HL-60/S4 (cell line): ENCODE measurements around the gene PLSCR4.

Experiments used
- in situ Hi-C: fragments of 300-500 bp; cut with MboI; formaldehyde crosslinking; loops from 2 replicates; pipeline ENCODE4 v1.14.3; 2022; ENCODE audit warnings: low sequenced_read_pairs

The PLSCR4 gene

GRCh38 chr3:146199762-146200161 lies 51.1 kb downstream of the PLSCR4 start:
- in situ Hi-C loops = loop anchor here (25.0 kb wide), 1 partner anchor 388 kb away; no protein-coding TSS in a partner anchor

DNA sequence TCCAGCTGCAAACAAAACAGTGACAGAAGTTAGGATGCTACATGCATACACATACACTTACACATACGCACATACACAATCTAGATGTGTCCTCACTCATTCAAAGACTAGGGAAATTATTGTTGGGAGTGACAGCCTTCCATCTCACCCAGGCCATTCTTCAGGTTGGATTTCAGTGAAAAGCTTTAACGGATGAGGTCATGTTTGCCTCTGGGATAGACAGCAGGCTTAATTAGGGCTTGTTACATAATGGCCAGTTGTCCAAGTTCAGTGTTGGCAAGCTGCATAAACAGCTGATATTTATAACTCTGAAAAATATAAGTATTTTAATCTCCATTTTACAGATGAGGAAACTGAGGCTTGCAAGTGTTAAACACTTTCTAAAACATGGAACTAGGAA lies 54.1 kb downstream of the PLSCR4 start:
- in situ Hi-C loops = no loop called here

GRCh38 chr3:146195605-146196004 lies 55.3 kb downstream of the PLSCR4 start:
- in situ Hi-C loops = no loop called here

GRCh38 chr3:146195030-146195429 lies 55.9 kb downstream of the PLSCR4 start:
- in situ Hi-C loops = no loop called here

DNA sequence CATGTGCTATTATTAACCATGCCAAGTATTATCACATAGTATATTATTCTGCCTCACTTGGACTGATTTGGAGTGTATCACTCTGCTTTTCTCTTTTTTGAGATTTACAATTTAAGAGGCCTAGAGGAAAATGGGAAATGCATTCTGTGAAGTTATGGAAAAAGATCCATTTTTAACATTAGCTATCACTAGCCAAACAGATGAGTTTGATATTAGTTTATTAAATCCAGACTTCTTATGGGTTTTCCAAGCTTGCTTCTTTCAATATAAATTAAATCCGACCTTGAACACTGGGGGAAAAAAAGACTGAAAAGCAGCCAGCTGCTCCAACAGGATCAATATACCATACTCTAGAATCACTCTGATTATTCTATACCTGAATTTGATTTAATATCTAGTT lies 59.9 kb downstream of the PLSCR4 start:
- in situ Hi-C loops = no loop called here

DNA sequence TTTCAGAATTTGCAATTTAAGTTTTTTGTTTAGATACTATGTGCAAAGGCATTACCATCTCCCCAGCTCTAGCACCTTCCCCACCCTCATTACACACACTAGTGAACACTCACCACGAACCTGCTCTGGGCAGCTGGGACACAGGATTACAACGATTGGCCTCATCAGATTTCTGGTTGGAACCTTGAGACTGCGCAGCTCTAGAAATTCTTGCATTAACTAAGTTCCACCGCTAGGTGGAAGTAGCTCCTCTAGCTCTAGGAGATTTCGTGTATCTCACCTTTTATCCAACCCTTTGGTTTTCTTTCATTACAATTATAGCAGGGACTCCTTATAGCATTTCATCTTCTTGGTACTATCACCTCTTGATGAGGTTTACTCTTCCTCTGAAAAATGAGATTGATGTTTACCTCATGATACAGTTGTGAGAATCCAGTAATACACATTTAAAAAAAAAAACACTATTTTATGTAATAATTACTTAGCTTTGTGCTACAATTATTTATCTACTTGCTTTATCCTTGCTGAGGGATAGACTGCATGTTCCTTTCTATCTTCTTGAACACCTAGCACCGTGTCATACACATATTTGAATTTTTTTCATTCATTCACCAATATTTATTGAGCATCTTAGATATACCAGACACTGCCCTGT lies 61.3 kb downstream of the PLSCR4 start:
- in situ Hi-C loops = no loop called here

- in situ Hi-C loops = no loop called here
Measured at GRCh38 chr3:146187334-146187950, 63.5 kb downstream of the PLSCR4 start.

DNA sequence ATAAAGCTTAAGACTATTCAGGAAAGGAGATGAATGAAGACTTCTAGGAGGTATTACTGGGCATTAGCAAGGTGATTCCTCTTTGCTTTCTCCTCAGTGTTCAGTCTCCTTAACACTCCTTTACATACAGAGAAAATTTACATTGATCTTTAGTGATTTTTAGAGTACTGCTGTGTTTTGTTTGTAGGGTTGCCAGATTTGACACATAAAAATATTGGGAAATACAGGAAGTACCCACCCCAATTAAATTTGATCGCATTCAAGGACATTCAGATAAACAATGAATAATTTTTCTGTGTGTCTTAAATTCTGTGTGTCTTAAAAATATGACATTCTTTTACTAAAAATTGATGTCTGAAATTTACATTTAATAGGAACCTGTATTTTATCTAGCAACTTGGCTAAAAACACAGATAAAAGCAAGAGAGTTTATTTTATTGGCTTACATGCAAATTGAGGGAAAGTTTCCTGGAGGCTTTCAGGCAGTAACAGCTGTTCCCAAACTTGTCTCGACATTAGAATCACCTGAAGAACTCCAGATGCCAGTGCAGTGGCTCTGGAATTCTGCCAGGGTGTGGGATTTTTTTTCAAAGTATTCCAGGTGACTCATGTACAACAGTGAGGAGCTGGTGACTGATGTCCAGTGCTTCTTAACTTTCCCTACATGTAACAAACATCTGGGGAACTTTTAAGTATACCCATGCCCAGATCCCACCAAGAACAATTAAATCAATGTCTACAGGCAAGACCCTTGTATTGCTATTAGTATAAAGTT lies 66.5 kb downstream of the PLSCR4 start:
- in situ Hi-C loops = no loop called here

DNA sequence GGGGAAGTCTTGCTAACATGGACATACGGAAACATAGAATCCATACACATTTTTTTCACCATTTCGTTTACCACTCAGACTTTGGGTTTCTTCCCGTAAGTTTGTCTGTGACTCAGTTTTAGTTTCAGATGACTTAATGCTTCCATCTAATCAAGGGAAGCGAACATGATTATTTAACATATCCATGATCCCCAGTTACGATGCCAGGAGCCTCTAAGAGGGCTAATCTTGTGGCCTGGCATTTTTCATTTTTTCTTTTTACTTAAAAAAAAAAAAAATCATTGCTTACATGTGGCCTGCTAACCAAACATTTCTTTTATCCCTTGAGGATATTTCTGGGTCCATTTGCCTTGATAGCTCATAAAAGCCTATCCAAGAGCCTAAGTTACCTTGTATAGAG lies 69.7 kb downstream of the PLSCR4 start:
- in situ Hi-C loops = no loop called here

- in situ Hi-C loops = no loop called here
Measured at GRCh38 chr3:146180376-146180775, 70.5 kb downstream of the PLSCR4 start.

- in situ Hi-C loops = no loop called here
Measured at GRCh38 chr3:146178006-146178689, 72.8 kb downstream of the PLSCR4 start.

- in situ Hi-C loops = no loop called here
Measured at GRCh38 chr3:146177519-146177918, 73.4 kb downstream of the PLSCR4 start.

DNA sequence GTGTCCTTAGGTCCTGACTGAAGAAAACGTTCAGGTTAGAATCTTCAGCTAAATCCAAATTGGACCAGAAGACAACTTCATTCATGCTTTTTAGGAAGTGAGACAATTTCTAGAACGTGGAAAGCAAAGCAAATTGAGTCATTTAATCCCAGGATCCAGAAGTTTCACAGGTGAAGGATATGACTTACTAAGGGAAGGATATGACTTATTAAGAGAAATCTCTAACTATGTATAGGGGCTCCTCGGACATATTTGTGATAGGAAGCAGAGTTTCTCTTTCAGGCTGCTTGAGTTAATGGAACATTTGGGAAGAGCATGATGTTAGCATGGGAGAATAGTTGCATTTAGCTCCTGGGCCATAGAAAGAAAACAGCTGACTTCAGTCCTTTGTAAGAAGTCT lies 73.8 kb downstream of the PLSCR4 start:
- in situ Hi-C loops = no loop called here

- in situ Hi-C loops = no loop called here
Measured at GRCh38 chr3:146172586-146172985, 78.3 kb downstream of the PLSCR4 start.

GRCh38 chr3:146170591-146170990 lies 80.3 kb downstream of the PLSCR4 start:
- in situ Hi-C loops = no loop called here

DNA sequence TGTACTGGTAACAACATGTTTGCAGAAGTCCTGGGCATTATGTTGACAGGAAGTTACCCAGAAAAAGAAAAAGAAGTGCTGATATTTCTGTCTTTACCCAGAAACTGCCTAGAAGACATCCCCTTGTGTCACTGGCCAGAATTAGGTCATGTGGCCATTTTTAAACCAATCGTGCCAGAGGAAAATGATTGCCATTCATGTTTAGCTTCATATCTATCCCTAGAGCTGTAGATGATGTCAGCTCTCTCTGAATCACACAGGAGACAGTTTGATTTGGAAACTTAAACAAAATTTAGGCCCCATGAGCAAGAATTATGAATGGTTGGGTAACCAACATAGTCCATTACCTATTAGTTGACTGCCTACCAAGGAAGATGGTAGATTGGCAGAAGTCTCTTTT lies 81.0 kb downstream of the PLSCR4 start:
- in situ Hi-C loops = no loop called here

GRCh38 chr3:146166826-146167225 lies 84.1 kb downstream of the PLSCR4 start:
- in situ Hi-C loops = no loop called here

- in situ Hi-C loops = no loop called here
Measured at GRCh38 chr3:146166415-146166821, 84.5 kb downstream of the PLSCR4 start.

- in situ Hi-C loops = no loop called here
Measured at GRCh38 chr3:146165877-146166276, 85.0 kb downstream of the PLSCR4 start.

DNA sequence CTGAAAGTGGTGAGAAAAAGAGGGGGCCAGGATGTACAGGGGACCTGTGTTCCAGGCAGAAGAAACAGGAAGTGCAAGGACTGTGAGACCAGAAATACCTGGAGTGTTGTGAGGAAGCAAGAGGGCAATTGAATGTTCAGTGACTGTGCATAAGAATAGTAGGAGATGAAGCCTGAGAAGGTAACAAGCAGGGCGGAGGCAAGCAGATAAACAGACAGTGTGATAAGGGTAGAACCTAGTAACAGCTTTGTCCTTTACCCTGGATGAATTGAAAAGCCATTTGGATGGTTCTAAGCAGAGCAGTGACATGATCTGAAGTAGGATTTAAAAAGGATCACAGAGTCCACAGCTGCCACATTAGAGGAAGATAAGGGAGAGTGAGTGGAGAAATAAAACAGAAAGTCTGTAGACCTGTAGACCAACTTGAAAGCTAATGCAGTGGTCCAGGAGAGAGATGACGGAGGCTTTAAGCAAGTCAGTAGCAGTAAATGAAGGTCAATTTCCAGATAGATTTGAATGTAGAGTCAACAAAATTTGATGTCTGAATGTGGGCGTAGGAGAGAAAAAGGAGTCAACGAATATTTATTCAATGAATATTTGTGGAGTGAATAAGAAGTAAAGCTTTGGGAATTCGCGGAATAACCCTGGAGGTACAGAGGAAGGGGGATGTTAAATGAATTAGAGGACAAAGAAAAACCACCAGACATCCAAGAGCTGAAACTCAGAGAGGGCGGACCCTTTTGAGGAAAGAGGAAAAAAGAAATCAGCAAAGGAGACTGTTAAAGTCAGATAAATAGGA lies 85.7 kb downstream of the PLSCR4 start:
- in situ Hi-C loops = no loop called here

DNA sequence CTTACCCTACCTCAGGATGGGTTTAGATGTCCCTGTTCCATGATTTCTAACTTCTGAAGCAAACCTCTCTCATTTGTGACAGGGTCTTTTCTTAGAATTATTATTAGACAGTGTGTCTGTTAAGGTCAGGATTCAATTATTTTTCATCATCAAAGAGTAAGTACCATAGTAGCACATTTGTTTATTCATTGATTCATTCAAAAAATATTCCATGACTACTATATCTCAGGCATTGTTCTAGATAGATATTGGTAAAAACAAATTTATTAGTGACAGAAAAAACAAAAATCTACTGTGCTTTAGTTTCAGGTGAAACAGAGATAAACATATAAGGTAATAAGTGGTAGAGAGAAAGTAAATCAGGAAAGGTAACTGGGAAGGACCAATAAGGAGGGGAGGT lies 86.4 kb downstream of the PLSCR4 start:
- in situ Hi-C loops = no loop called here
